ENCODE measurements around the gene U2AF2.
"Not testable (repeated sequence)": the region's sequence is repeated elsewhere in the genome, so short reads cannot be mapped to it uniquely, and the experiment has no call there.

Gene U2AF2

DNA sequence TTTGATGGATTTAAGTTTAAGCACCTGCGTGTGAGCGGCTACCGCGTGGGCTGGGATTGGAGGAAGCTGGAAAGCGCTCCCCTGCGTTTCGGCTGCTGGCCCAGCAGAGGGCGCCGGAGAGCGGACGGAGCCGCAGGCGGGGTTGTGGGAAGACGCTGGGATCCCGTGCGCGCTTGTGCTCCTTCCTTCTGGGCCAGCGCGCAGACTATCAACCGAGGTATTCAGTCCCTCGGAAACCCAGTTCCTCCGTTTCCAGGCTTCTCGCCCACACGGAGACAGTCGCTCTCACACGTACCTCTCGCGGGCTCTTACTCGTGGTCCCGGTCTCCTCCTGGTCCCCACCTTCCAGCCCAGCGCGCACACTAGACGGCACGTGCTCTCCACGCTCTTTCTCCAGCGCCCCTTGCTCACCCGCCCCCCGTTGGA is 49.0 kb downstream of the U2AF2 start:
- DNase-seq (ENCODE audit: low read depth in 4 of 4, low spot score in 1 of 4) = peak in 3 of 4 experiments; percentile 36 to 43 (median 42)

DNA sequence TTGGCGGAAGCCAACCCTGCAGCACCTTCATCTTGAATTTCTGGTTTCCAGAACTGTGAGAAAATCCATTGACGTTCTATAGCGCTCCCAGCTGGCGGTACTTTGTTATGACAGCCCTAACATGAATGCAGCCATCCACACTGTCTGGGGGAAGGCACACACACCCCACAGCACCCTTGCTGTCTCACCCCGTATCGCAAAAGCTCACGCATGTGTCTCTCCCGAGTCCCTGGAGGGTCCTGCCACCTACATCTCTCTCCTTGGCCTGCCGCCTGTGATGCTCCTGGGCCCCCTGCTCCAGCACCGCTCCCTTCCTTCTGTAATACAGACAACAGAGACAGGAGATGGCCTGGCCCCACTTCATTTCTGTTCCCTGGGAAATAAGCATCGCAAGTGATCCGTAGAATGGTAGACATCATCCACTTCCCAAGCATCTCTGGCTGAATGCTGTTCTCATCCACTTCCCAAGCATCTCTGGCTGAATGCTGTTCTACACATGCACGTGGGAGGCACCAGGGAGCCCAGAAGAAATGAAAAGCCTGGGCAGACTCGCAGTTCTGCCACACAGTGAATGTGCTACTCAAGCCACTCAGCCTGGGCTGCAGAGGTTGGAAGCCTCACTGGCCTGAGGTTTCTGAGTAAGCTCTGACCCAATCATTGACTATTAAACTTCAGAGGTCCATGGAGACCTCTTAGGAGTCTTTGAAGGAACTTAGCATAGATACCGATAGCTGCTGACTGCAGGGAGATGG is 49.8 kb downstream of the U2AF2 start:
- DNase-seq (ENCODE audit: low read depth in 4 of 4, low spot score in 1 of 4) = no peak

DNA sequence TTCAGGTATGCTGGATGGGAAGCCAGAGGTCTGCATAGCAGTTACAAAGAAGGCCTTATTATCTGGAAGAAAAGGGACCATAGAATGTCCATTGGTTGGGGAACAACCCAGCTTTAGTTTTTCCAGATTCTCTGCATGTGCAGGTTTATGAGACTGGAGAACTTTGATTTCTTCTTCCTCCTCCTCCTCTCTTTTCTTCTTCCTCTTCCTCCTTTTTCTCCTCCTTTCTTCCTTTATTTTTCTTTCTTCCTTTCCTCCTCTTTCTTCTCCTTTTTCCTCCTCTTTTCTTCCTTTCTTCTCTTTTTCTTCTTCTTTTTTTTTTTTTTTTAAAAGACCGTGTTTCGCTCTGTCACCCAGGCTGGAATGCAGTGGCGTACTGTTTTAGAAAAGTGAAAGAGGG is 51.1 kb downstream of the U2AF2 start:
- DNase-seq (ENCODE audit: low read depth in 4 of 4, low spot score in 1 of 4) = no peak

DNA sequence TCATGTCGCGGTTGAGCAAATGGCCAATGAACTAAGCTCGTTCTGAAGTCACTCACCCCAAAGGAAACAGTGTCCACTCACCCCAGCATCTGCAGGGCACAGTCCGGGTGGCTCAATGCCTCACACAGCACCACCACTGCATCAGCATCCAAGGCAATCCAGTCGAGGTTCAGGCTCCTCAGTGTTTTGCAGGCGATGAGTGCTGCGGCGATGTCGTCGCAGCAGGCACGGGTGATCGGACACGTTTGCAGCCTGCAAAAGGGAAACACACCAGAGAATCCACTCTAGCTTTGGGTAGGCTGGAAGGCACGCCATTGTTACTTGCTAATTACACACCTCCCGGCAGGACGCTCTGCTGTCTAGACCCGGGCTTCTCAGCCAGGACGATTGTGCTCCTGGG is 56.9 kb downstream of the U2AF2 start:
- no peak for DNase-seq (ENCODE audit: low read depth in 4 of 4, low spot score in 1 of 4)

DNA sequence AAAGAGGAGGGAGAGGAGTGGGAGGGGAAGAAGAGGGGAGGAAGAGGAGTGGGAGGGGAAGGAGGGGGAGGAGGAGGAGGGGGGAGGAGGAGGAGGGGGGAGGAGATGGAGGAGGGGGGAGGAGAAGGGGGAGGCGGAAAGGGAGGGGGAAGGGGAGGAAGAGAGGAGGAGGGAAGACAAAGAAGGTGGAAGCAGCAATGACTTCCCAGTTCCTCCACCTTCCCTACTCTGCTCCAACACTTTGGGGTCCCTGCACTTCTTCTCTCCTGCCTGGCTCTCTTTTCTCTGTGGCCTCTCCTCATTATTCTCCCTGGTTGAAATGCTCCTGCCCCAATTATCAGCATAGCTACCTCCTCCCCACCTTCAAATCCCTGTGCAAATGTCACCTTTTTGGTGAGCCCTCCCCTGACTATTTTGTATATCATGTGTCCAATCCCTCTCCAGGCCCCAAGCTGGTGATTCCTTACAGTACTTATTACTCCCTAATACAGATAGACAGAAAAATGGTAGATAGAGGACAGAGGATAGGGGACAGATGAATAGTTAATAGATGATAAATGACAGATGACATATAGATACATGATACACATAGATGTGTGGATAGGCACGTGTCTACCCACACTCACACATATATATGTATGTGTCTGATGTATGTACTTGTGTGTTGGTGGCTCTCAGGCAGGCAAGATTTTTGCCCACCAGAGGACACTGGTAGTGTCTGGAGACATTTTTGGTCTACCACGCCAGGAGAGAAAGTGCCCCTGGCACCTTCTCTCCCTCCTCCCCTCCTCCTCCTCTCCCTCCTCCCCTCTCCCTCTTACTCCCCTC is 58.2 kb downstream of the U2AF2 start:
- no peak for DNase-seq (ENCODE audit: low read depth in 4 of 4, low spot score in 1 of 4)

DNA sequence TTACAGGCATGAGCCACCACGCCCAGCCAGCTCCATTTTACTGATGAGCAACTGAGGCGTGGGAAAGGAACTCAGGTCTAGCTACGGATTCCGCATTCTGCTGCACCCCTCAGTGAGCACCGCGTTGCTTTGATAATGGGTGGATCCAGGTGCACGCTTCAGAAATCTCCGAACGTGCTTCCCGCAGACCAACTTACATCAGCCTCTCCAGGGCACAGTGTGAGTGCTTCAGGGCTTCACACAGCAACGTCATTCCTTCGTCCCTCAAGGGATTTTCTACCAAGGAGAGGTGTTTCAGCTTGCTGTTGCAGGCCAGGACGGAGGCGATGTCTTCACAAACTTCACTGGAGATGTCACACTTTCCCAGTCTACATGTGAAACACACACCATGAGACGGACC is 61.7 kb downstream of the U2AF2 start:
- DNase-seq (ENCODE audit: low read depth in 4 of 4, low spot score in 1 of 4) = no peak

DNA sequence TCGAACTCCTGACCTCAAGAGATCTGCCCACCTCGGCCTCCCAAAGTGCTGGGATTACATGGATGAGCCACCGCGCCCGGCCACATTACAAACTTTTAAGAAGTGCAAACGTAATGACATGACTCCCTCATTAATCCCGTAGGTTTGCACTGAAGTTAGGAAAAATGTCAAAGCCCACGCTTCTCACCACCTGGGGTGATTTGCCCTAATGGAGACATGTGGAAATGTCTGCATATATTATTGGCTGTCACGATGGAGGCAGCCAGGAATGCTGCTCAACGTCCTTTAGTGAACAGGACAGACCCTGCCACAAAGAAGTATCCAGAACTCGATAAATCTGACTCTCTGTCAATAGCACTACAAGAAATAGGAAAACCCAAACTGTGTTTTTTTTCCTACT is 62.4 kb downstream of the U2AF2 start:
- DNase-seq (ENCODE audit: low read depth in 4 of 4, low spot score in 1 of 4) = no peak

DNA sequence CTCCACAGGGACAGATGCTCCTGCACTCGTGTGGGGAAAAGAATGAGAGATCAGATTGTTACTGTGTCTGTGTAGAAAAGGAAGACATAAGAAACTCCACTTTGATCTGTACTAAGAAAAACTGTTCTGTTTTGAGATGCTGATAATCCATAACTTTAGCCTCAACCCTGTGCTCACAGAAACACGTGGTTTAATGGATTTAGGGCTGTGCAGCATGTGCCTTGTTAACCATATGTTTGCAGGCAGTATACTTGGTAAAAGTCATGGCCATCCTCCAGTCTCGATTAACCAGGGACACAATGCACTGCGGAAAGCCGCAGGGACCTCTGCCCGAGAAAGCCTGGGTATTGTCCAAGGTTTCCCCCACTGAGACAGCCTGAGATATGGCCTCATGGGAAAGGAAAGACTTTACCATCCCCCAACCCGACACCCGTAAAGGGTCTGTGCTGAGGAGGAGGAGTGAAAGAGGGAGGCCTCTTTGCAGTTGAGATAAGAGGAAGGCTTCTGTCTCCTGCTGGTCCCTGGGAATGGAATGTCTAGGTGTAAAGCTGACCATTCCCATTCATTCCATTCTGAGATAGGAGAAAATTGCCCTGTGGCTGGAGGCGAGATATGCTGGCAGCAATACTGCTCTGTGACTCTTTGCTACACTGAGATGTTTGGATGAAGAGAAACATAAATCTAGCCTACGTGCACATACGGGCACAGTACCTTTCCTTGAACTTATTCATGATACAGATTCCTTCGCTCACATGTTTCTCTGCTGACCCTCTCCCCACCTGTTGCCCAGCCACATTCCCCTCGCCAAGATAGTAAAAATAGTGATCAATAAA is 63.3 kb downstream of the U2AF2 start:
- DNase-seq (ENCODE audit: low read depth in 4 of 4, low spot score in 1 of 4) = not testable (repeated sequence)

DNA sequence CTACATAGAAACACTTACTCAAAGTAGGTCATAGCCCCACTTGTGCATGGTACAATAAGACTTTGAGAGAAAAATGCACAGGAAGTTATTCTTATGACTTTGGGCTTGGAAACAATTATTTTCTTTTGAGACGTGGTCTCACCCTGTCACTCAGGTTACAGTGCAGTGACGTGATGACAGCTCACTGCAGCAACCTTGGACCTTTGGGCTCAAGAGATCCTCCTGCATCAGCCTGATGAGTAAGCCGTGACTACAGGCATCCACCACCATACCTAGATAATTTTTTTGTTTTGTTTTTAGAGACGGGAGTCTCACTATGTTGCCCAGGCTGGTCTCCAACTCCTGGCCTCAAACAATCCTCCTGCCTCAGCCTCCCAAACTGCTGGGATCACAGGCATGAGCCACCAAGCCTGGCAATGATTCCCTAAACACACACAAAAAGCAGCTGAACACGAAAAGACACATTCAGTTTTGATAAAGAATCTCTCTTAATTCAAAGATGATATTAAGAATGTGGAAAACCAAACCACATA is 65.4 kb downstream of the U2AF2 start:
- DNase-seq (ENCODE audit: low read depth in 4 of 4, low spot score in 1 of 4) = no peak

DNA sequence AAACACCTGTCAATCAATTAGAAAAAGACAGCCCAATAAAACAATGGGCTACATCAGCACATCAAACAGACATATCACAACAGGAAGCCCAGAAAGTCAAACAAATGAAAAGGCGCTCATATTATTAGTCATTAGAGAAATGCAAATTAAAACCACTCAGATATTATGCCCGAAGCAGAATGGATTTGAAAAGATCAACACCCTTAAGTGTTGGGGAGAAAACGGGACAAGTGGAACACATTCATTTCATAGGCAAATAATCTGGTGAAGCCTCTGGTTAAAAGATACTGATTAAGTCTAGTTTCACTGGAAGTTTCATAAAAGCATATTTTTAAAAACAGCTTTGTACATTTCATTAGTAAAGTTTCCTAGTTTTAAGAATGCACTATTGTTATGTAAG is 66.0 kb downstream of the U2AF2 start:
- no peak for DNase-seq (ENCODE audit: low read depth in 4 of 4, low spot score in 1 of 4)

DNA sequence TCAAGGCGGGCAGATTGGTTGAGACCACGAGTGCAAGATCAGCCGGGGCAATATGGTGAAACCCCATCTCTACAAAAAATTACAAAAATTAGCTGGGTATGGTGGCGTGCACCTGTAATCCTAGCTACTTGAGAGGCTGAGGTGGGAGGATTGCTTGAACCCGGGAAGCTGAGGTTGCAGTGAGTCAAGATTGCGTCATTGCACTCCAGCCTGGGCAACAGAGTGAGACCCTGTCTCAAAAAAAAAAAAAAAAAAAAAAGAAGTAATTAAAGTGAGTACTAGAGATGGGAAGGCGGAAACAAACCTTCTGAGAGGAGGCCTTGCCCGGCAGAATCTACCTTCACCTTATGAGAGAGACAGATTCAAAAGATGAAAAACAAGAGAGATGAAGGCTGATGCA is 68.7 kb downstream of the U2AF2 start:
- no peak for DNase-seq (ENCODE audit: low read depth in 4 of 4, low spot score in 1 of 4)

Data from stimulated activated CD4-positive, alpha-beta T cell treated with anti-CD3 and anti-CD28 coated beads, Interleukin-1b, Interleukin-23, amount 100 ng/mL, for 24 hours (primary cell).